ENCODE measurements around the gene ARL5A. TPM values are rescaled to one million over a fixed set of nuclear protein-coding genes. Genes with fewer than 3 reads are reported as not detected.
A peak's percentile ranks its signal among the peaks of the same experiment; 100 is the strongest.

The ARL5A gene
- total and polyA plus RNA-seq, 9 of the 15 experiments (the other 6 are each of a cell fraction or from before 2014, with no cell fraction given), result 16.3 to 117 (median 88.4) TPM

- TF ChIP-seq AFF4 (CRISPR knock-in tag; IDR thresholded peaks at IDR 0.05), result peak; percentile 91
- TF ChIP-seq ARID1B (IDR thresholded peaks at IDR 0.05), result peak; percentile 55
- TF ChIP-seq EP400 (IDR thresholded peaks at IDR 0.05), result peak; percentile 75
- no peak for TF ChIP-seq HOXB6 (CRISPR knock-in tag; IDR thresholded peaks at IDR 0.05; ENCODE audit: borderline replicate concordance)
- TF ChIP-seq MBD1 (CRISPR knock-in tag; IDR thresholded peaks at IDR 0.05), result no peak
- no peak for TF ChIP-seq ZNF561 (CRISPR knock-in tag; conservative IDR thresholded peaks at IDR 0.05)
- no peak for TF ChIP-seq IRF9 (tag; IDR thresholded peaks at IDR 0.05)
- no peak for TF ChIP-seq HDGF (IDR thresholded peaks at IDR 0.05)
- no peak for TF ChIP-seq FOXA3 (CRISPR knock-in tag; conservative IDR thresholded peaks at IDR 0.05 in 1 of 2, IDR thresholded peaks at IDR 0.05 in 1 of 2)
- TF ChIP-seq ZBED1 (IDR thresholded peaks at IDR 0.05), result peak; percentile 36; the same call in 1 of the 2 replicates
- TF ChIP-seq CCNT2 (IDR thresholded peaks at IDR 0.05; ENCODE audit: borderline replicate concordance, extremely low read depth, insufficient read length, low read depth, low read length), result peak; percentile 87
- no peak for TF ChIP-seq SFPQ (IDR thresholded peaks at IDR 0.05; ENCODE audit: low read depth, low read length)
- TF ChIP-seq CHAMP1 (IDR thresholded peaks at IDR 0.05), result no peak
- no peak for TF ChIP-seq STAT5B (CRISPR knock-in tag; IDR thresholded peaks at IDR 0.05)
- TF ChIP-seq SMARCE1 (IDR thresholded peaks at IDR 0.05), result peak; percentile 83
- no peak for TF ChIP-seq KDM1A (IDR thresholded peaks at IDR 0.05)
These were observed at the start of gene ARL5A (continued) for GRCh38 chr2:151828143-151828889.

Data from K562 (cell line).